Stimulated activated effector memory CD8-positive, alpha-beta T cell treated with anti-CD3 and anti-CD28 coated beads, Interleukin-12 subunit alpha, Interleukin-12 subunit beta, amount 100 ng/mL, for 72 hours (primary cell): Measurements from ENCODE around the gene C2CD2.

Experiments used
- ATAC-seq: fragments of 150-1000 bp; cut with Tn5 transposase; 2 replicates; pipeline ENCODE4 v1.10.0; 2021
- DNase-seq, 2 donors: peaks; one replicate each; pipeline ENCODE4 v3.0.0; 2021 to 2022; ENCODE audit warnings: low spot score in 2 of 2
- H3K27ac Mint-ChIP-seq: one replicate; pipeline ENCODE4 v1.8.0; 2022; ENCODE audit warnings: mild to moderate bottlenecking, mixed read lengths
- H3K36me3 Mint-ChIP-seq: one replicate; pipeline ENCODE4 v1.8.0; 2022; ENCODE audit warnings: mild to moderate bottlenecking, mixed read lengths
- H3K4me1 Mint-ChIP-seq: one replicate; pipeline ENCODE4 v1.8.0; 2022; ENCODE audit warnings: mixed read lengths
- H3K4me3 Mint-ChIP-seq: one replicate; pipeline ENCODE4 v1.8.0; 2022; ENCODE audit warnings: mild to moderate bottlenecking, mixed read lengths
- H3K9me3 Mint-ChIP-seq: one replicate; pipeline ENCODE4 v1.8.0; 2022; ENCODE audit warnings: mixed read lengths

The C2CD2 gene

GRCh38 chr21:41885341-41886024 is 68.3 kb downstream of the C2CD2 start:
- Mint-ChIP-seq H3K4me1 (no peaks in the 10 kb centered on the region), H3K27ac (no peak overlapping the region), H3K36me3 (no peaks in the 10 kb centered on the region), H3K9me3 (no peaks in the 10 kb centered on the region), H3K4me3 (no peak overlapping the region)
- no peak for ATAC-seq
- no peak for DNase-seq

- no peaks in the 10 kb centered on the region for H3K36me3 Mint-ChIP-seq
- DNase-seq (no peak), ATAC-seq (no peak)
- no peaks in the 10 kb centered on the region for H3K4me1 Mint-ChIP-seq
- no peak overlapping the region for H3K4me3 Mint-ChIP-seq
- H3K9me3 Mint-ChIP-seq = no peaks in the 10 kb centered on the region
- no peak overlapping the region for H3K27ac Mint-ChIP-seq
Measured at GRCh38 chr21:41884501-41885030, 69.3 kb downstream of the C2CD2 start.

- no peaks in the 10 kb centered on the region for H3K4me1 Mint-ChIP-seq
- H3K4me3 Mint-ChIP-seq = no peak overlapping the region
- H3K9me3 Mint-ChIP-seq = no peaks in the 10 kb centered on the region
- DNase-seq = no peak
- H3K36me3 Mint-ChIP-seq = no peaks in the 10 kb centered on the region
- no peak overlapping the region for H3K27ac Mint-ChIP-seq
- no peak for ATAC-seq
Measured at GRCh38 chr21:41883582-41883981, 70.2 kb downstream of the C2CD2 start.

- H3K4me1 Mint-ChIP-seq = peaks cover 20% of the 10 kb centered on the region
- H3K4me3 Mint-ChIP-seq = no peak overlapping the region
- DNase-seq (no peak), ATAC-seq (no peak)
- H3K9me3 Mint-ChIP-seq = no peaks in the 10 kb centered on the region
- H3K27ac Mint-ChIP-seq = no peak overlapping the region
- no peaks in the 10 kb centered on the region for H3K36me3 Mint-ChIP-seq
Measured at GRCh38 chr21:41881051-41881450, 72.8 kb downstream of the C2CD2 start.

- DNase-seq (no peak), ATAC-seq (no peak)
- H3K36me3 Mint-ChIP-seq = peaks cover 2% of the 10 kb centered on the region
- peaks cover 20% of the 10 kb centered on the region for H3K4me1 Mint-ChIP-seq
- peak overlapping the region; percentile 75 for H3K4me3 Mint-ChIP-seq
- H3K27ac Mint-ChIP-seq = peak overlapping the region; percentile 95
- no peaks in the 10 kb centered on the region for H3K9me3 Mint-ChIP-seq
Measured at GRCh38 chr21:41880153-41880552, 73.7 kb downstream of the C2CD2 start.

GRCh38 chr21:41879190-41879998 is 74.4 kb downstream of the C2CD2 start, which contains the start of gene PRDM15:
TSS of gene PRDM15 (minus strand) at chr21:41879344. CDS start at chr21:41860363, 18,981 bp downstream.
- H3K36me3 Mint-ChIP-seq = peaks cover 7% of the 10 kb centered on the region
- ATAC-seq (peak; percentile 86), DNase-seq (peak; percentile 68 to 91)
- peak within 1 kb of the TSS; percentile 75 for H3K4me3 Mint-ChIP-seq
- H3K9me3 Mint-ChIP-seq = no peaks in the 10 kb centered on the region
- peak within 1 kb of the TSS; percentile 95 for H3K27ac Mint-ChIP-seq
- peaks cover 25% of the 10 kb centered on the region for H3K4me1 Mint-ChIP-seq

GRCh38 chr21:41878831-41879189 is 75.0 kb downstream of the C2CD2 start:
- Mint-ChIP-seq H3K4me1 (peaks cover 25% of the 10 kb centered on the region), H3K36me3 (peaks cover 8% of the 10 kb centered on the region), H3K9me3 (no peaks in the 10 kb centered on the region), H3K27ac (peak overlapping the region; percentile 82), H3K4me3 (peak overlapping the region; percentile 75)
- ATAC-seq = peak; percentile 78
- DNase-seq = peak; percentile 43 to 83

GRCh38 chr21:41877901-41878830 is 75.7 kb downstream of the C2CD2 start:
- H3K4me1 Mint-ChIP-seq = peaks cover 31% of the 10 kb centered on the region
- peak overlapping the region; percentile 82 for H3K27ac Mint-ChIP-seq
- DNase-seq (peak in 1 of 2 donors; percentile 70), ATAC-seq (peak; percentile 40)
- peaks cover 14% of the 10 kb centered on the region for H3K36me3 Mint-ChIP-seq
- no peaks in the 10 kb centered on the region for H3K9me3 Mint-ChIP-seq
- peak overlapping the region; percentile 75 for H3K4me3 Mint-ChIP-seq

GRCh38 chr21:41876928-41877652 is 76.7 kb downstream of the C2CD2 start:
- Mint-ChIP-seq H3K9me3 (no peaks in the 10 kb centered on the region), H3K27ac (no peak overlapping the region), H3K4me1 (peaks cover 40% of the 10 kb centered on the region), H3K4me3 (peak overlapping the region; percentile 75), H3K36me3 (peaks cover 19% of the 10 kb centered on the region)
- ATAC-seq = no peak
- no peak for DNase-seq

GRCh38 chr21:41876396-41876795 is 77.4 kb downstream of the C2CD2 start:
- H3K4me1 Mint-ChIP-seq = peaks cover 47% of the 10 kb centered on the region
- H3K9me3 Mint-ChIP-seq = no peaks in the 10 kb centered on the region
- H3K4me3 Mint-ChIP-seq = peak overlapping the region; percentile 75
- peaks cover 21% of the 10 kb centered on the region for H3K36me3 Mint-ChIP-seq
- no peak overlapping the region for H3K27ac Mint-ChIP-seq
- ATAC-seq = no peak
- no peak for DNase-seq

GRCh38 chr21:41875086-41875485 is 78.7 kb downstream of the C2CD2 start:
- ATAC-seq (no peak), DNase-seq (no peak)
- H3K9me3 Mint-ChIP-seq = no peaks in the 10 kb centered on the region
- peaks cover 48% of the 10 kb centered on the region for H3K4me1 Mint-ChIP-seq
- no peak overlapping the region for H3K27ac Mint-ChIP-seq
- no peak overlapping the region for H3K4me3 Mint-ChIP-seq
- peaks cover 25% of the 10 kb centered on the region for H3K36me3 Mint-ChIP-seq

GRCh38 chr21:41874611-41875010 is 79.2 kb downstream of the C2CD2 start:
- H3K9me3 Mint-ChIP-seq = no peaks in the 10 kb centered on the region
- no peak for ATAC-seq
- no peak for DNase-seq
- H3K36me3 Mint-ChIP-seq = peaks cover 25% of the 10 kb centered on the region
- H3K4me1 Mint-ChIP-seq = peaks cover 48% of the 10 kb centered on the region
- no peak overlapping the region for H3K27ac Mint-ChIP-seq
- H3K4me3 Mint-ChIP-seq = no peak overlapping the region

GRCh38 chr21:41873426-41873825 is 80.4 kb downstream of the C2CD2 start:
- DNase-seq (no peak), ATAC-seq (no peak)
- H3K4me1 Mint-ChIP-seq = peaks cover 53% of the 10 kb centered on the region
- H3K4me3 Mint-ChIP-seq = no peak overlapping the region
- peaks cover 25% of the 10 kb centered on the region for H3K36me3 Mint-ChIP-seq
- H3K9me3 Mint-ChIP-seq = no peaks in the 10 kb centered on the region
- peak overlapping the region; percentile 44 for H3K27ac Mint-ChIP-seq

- no peak overlapping the region for H3K27ac Mint-ChIP-seq
- peaks cover 52% of the 10 kb centered on the region for H3K4me1 Mint-ChIP-seq
- DNase-seq = no peak
- H3K9me3 Mint-ChIP-seq = no peaks in the 10 kb centered on the region
- peaks cover 25% of the 10 kb centered on the region for H3K36me3 Mint-ChIP-seq
- H3K4me3 Mint-ChIP-seq = no peak overlapping the region
- ATAC-seq = no peak
Measured at GRCh38 chr21:41873005-41873404, 80.8 kb downstream of the C2CD2 start.
